HG03520 (cell line): ENCODE data around the gene JAKMIP3.
A peak's percentile ranks its signal among the peaks of the same experiment; 100 is the strongest.

ENCODE experiments used
- ATAC-seq: cut with Tn5 transposase; IDR thresholded peaks from one replicate; pipeline ENCODE4 v1.9.1; 2021; ENCODE audit warnings: mild to moderate bottlenecking, moderate library complexity; ENCODE audit not compliant: unreplicated experiment

Gene JAKMIP3

GRCh38 chr10:132065491-132066105, at the start of gene JAKMIP3:
TSS of gene JAKMIP3 (plus strand) at chr10:132065946. CDS start at chr10:132104809, 38,863 bp downstream.
- no peak for ATAC-seq

- ATAC-seq: no peak
Observed at GRCh38 chr10:132016514-132016913, 49.2 kb upstream of the JAKMIP3 start.

GRCh38 chr10:132018446-132018845, 47.3 kb upstream of the JAKMIP3 start:
- ATAC-seq: no peak

GRCh38 chr10:132019366-132019765, 46.4 kb upstream of the JAKMIP3 start:
- no peak for ATAC-seq

- ATAC-seq: no peak
Observed at GRCh38 chr10:132020456-132020855, 45.3 kb upstream of the JAKMIP3 start.

GRCh38 chr10:132021046-132021445, 44.7 kb upstream of the JAKMIP3 start:
- ATAC-seq: no peak

- ATAC-seq: no peak
Observed at GRCh38 chr10:132021504-132022143, 44.1 kb upstream of the JAKMIP3 start.

GRCh38 chr10:132022241-132022640, 43.5 kb upstream of the JAKMIP3 start:
- no peak for ATAC-seq

- peak; percentile 73 for ATAC-seq
Observed at GRCh38 chr10:132023092-132023811, 42.5 kb upstream of the JAKMIP3 start.

GRCh38 chr10:132027423-132027983, 38.2 kb upstream of the JAKMIP3 start:
- no peak for ATAC-seq

GRCh38 chr10:132028706-132029105, 37.0 kb upstream of the JAKMIP3 start:
- no peak for ATAC-seq

GRCh38 chr10:132030898-132031463, 34.8 kb upstream of the JAKMIP3 start:
- ATAC-seq: no peak

- ATAC-seq: no peak
Observed at GRCh38 chr10:132033632-132034031, 32.1 kb upstream of the JAKMIP3 start.

GRCh38 chr10:132035476-132035875, 30.3 kb upstream of the JAKMIP3 start:
- no peak for ATAC-seq

- ATAC-seq: no peak
Observed at GRCh38 chr10:132036153-132036886, 29.4 kb upstream of the JAKMIP3 start.

- ATAC-seq: no peak
Observed at GRCh38 chr10:132036887-132037675, 28.7 kb upstream of the JAKMIP3 start.

GRCh38 chr10:132037676-132037975, 28.1 kb upstream of the JAKMIP3 start:
- ATAC-seq: no peak

GRCh38 chr10:132039371-132039770, 26.4 kb upstream of the JAKMIP3 start:
- no peak for ATAC-seq

GRCh38 chr10:132040046-132040445, 25.7 kb upstream of the JAKMIP3 start:
- no peak for ATAC-seq

- no peak for ATAC-seq
Observed at GRCh38 chr10:132041340-132041739, 24.4 kb upstream of the JAKMIP3 start.
